CD4-positive, alpha-beta T cell treated with Interleukin-4 for 4 hours (primary cell): ENCODE results near the gene RSBN1L.
"Not testable (repeated sequence)": the region's sequence is repeated elsewhere in the genome, so short reads cannot be mapped to it uniquely, and the experiment has no call there.

Experiments used
- DNase-seq: peaks from one replicate; pipeline ENCODE4 v3.0.0-alpha.2; 2020

Gene RSBN1L

GRCh38 chr7:77696057-77696642 lies at the start of gene RSBN1L:
TSS of gene RSBN1L (plus strand) at chr7:77696459. CDS start at chr7:77696470, 11 bp downstream.
- DNase-seq = peak; percentile 98

- DNase-seq = no peak
These were observed 47.4 kb upstream of the RSBN1L start for GRCh38 chr7:77648742-77649338.

- no peak for DNase-seq
These were observed 46.4 kb upstream of the RSBN1L start for GRCh38 chr7:77649716-77650349.

- peak; percentile 68 for DNase-seq
These were observed 44.6 kb upstream of the RSBN1L start for GRCh38 chr7:77651575-77652162.

GRCh38 chr7:77652826-77653225 lies 43.4 kb upstream of the RSBN1L start:
- DNase-seq = not testable (repeated sequence)

GRCh38 chr7:77653572-77653971 lies 42.7 kb upstream of the RSBN1L start:
- no peak for DNase-seq

GRCh38 chr7:77655356-77655755 lies 40.9 kb upstream of the RSBN1L start:
- no peak for DNase-seq

GRCh38 chr7:77655836-77656455 lies 40.3 kb upstream of the RSBN1L start:
- DNase-seq = no peak

GRCh38 chr7:77657427-77658224 lies 38.6 kb upstream of the RSBN1L start:
- DNase-seq = peak; percentile 58

GRCh38 chr7:77658928-77659327 lies 37.3 kb upstream of the RSBN1L start:
- no peak for DNase-seq

- DNase-seq = no peak
These were observed 34.4 kb upstream of the RSBN1L start for GRCh38 chr7:77661816-77662215.

GRCh38 chr7:77662869-77663268 lies 33.4 kb upstream of the RSBN1L start:
- no peak for DNase-seq

- no peak for DNase-seq
These were observed 31.5 kb upstream of the RSBN1L start for GRCh38 chr7:77664715-77665114.

- no peak for DNase-seq
These were observed 31.1 kb upstream of the RSBN1L start for GRCh38 chr7:77665161-77665560.

GRCh38 chr7:77667459-77668086 lies 28.7 kb upstream of the RSBN1L start:
- no peak for DNase-seq

- DNase-seq = no peak
These were observed 21.4 kb upstream of the RSBN1L start for GRCh38 chr7:77674878-77675277.

GRCh38 chr7:77679608-77680007 lies 16.7 kb upstream of the RSBN1L start:
- DNase-seq = no peak

- DNase-seq = no peak
These were observed 16.0 kb upstream of the RSBN1L start for GRCh38 chr7:77680266-77680665.

- no peak for DNase-seq
These were observed 12.2 kb upstream of the RSBN1L start for GRCh38 chr7:77684030-77684429.

- no peak for DNase-seq
These were observed 11.0 kb upstream of the RSBN1L start for GRCh38 chr7:77685233-77685632.

GRCh38 chr7:77687100-77687746 lies 9.0 kb upstream of the RSBN1L start:
- no peak for DNase-seq

GRCh38 chr7:77687747-77688144 lies 8.5 kb upstream of the RSBN1L start:
- no peak for DNase-seq
